ENCODE results near the gene CSPG4.

DNA sequence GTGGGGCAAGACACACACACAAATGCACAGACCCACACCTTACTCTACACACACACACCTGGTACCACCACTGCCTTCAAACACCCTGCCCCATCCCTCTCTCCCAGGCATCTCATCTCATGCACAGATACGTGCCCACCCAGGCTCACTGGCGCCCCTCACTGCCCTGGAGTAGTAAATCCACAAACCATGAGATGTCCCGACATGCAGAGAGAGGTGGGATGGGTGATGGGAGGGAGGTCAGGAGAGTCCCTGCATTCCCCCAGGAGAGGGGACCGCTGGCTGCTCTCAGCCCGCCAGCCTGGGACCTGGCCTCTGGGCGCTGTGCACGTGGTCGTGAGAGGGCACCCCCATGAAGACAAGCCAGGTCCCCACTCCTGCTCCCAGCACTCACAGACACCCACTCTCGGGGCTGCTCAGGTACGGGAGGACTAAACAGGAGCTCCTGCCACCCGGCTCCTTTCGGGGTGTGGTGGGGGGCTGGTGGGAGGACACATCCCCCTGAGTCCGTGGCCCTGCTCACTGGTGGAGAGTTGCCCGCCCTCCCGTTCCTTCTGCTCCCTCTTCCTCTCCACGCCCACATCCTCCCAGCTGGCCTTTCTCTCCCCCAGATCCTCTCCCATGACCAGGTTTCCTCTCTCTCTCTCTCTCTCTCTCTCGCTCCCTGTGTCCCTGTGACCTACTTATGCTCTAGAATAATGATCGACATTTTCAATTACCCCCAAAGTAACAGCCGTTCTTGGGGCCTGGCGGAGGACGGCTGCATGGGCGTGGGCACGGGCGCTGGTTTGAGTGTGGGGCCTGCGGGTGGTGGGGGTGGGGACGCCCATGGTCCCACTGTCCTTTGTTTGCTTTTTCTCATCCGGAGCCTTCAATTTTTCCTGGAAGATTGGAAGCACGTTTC, 18.9 kb upstream of the CSPG4 start:
- TF ChIP-seq POLR2AphosphoS5 (IDR thresholded peaks at IDR 0.05) (no peak), POLR2A (IDR thresholded peaks at IDR 0.05) (no peak), CTCF (IDR thresholded peaks at IDR 0.05) (no peak)
